ENCODE measurements around the gene YIF1B.

YIF1B gene

DNA sequence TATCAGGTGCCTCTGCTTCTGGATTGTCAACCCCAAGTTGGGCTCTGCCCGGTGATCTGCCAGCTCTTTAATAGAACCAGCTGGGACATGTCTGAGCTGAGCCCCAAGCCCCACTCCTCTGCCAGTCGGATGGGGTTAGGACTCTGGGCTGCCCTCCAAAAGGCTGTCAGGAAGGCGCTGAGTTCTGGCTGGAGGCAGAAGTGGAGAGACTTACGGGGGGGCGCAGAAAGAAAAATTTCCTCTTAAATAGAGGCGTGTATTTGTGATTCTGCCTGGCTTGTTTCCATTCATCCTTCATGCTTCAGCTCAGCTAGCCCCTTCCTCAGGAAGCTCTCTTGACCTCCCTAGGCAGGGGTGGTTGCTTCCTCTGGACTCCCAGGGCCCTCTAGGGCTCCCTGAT is 2.9 kb upstream of the YIF1B start:
- H3K4me2 ChIP-seq (ENCODE audit: insufficient read depth, low read length): no peak overlapping the region
- no peaks in the 10 kb centered on the region for H3K9me3 ChIP-seq (ENCODE audit: insufficient read depth, low read length, severe bottlenecking)
- no peak overlapping the region for H2AFZ ChIP-seq (ENCODE audit: low read depth, low read length)
- H3K9ac ChIP-seq (ENCODE audit: low read depth, low read length): no peak overlapping the region
- H3K79me2 ChIP-seq (ENCODE audit: insufficient read depth, low read length): peaks cover 18% of the 10 kb centered on the region
- TF ChIP-seq, protein P1, sequence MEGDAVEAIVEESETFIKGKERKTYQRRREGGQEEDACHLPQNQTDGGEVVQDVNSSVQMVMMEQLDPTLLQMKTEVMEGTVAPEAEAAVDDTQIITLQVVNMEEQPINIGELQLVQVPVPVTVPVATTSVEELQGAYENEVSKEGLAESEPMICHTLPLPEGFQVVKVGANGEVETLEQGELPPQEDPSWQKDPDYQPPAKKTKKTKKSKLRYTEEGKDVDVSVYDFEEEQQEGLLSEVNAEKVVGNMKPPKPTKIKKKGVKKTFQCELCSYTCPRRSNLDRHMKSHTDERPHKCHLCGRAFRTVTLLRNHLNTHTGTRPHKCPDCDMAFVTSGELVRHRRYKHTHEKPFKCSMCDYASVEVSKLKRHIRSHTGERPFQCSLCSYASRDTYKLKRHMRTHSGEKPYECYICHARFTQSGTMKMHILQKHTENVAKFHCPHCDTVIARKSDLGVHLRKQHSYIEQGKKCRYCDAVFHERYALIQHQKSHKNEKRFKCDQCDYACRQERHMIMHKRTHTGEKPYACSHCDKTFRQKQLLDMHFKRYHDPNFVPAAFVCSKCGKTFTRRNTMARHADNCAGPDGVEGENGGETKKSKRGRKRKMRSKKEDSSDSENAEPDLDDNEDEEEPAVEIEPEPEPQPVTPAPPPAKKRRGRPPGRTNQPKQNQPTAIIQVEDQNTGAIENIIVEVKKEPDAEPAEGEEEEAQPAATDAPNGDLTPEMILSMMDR (IDR thresholded peaks at IDR 0.05; ENCODE audit: borderline replicate concordance, extremely low read depth, low read length, poor library complexity, severe bottlenecking): no peak
- TF ChIP-seq EZH2 (IDR thresholded peaks at IDR 0.05; ENCODE audit: borderline replicate concordance, low read depth, low read length, severe bottlenecking): no peak
- peaks cover 2% of the 10 kb centered on the region; the same call in 1 of the 2 replicates for H3K36me3 ChIP-seq (ENCODE audit: insufficient read depth, low read length)
- H3K4me1 ChIP-seq (ENCODE audit: insufficient read depth, low read length): peaks cover 32% of the 10 kb centered on the region
- H4K20me1 ChIP-seq (ENCODE audit: insufficient read depth, low read length): no peaks in the 10 kb centered on the region
- DNase-seq: no peak
- no peak overlapping the region for H3K4me3 ChIP-seq (ENCODE audit: low read depth in 1 of 2, low read length in 2 of 2)
- no peak for ATAC-seq (ENCODE audit: insufficient read depth, low read depth)
- peaks cover 14% of the 10 kb centered on the region for H3K27me3 ChIP-seq (ENCODE audit: insufficient read depth, low read length, poor library complexity)
- no peak overlapping the region for H3K27ac ChIP-seq (ENCODE audit: low read length)

DNA sequence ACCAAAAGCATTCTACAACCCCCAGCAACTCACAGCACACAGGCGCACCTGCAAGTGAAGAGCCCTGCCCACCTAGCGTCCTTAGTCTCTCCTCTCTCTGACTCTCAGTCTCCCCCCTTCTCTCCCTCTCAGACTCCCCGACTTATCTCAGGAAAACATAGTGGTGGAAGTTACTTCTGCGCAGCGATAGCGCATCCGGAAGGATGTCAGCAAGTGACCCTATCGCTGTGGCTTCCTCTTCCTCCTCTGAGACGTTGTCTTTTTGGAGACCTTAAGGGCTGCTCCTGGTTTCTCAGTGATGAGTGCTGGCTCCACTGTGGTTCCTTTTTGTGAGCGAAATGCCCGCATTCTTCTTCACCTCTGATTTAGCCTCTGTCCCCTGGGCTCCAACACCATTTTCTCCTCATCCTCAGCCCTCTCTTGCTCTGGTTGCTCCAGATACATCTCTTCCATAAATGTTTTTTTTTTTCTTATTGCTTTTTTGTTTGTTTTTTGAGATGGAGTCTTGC is 1.4 kb upstream of the YIF1B start:
- H3K9me3 ChIP-seq (ENCODE audit: insufficient read depth, low read length, severe bottlenecking): no peaks in the 10 kb centered on the region
- peaks cover 2% of the 10 kb centered on the region; the same call in 1 of the 2 replicates for H3K36me3 ChIP-seq (ENCODE audit: insufficient read depth, low read length)
- DNase-seq (no peak), ATAC-seq (ENCODE audit: insufficient read depth, low read depth) (no peak)
- no peak overlapping the region for H3K9ac ChIP-seq (ENCODE audit: low read depth, low read length)
- H3K4me2 ChIP-seq (ENCODE audit: insufficient read depth, low read length): no peak overlapping the region
- no peak for TF ChIP-seq EZH2 (IDR thresholded peaks at IDR 0.05; ENCODE audit: borderline replicate concordance, low read depth, low read length, severe bottlenecking)
- TF ChIP-seq, protein P1 (IDR thresholded peaks at IDR 0.05; ENCODE audit: borderline replicate concordance, extremely low read depth, low read length, poor library complexity, severe bottlenecking): no peak
- peaks cover 26% of the 10 kb centered on the region for H3K79me2 ChIP-seq (ENCODE audit: insufficient read depth, low read length)
- H4K20me1 ChIP-seq (ENCODE audit: insufficient read depth, low read length): no peaks in the 10 kb centered on the region
- H2AFZ ChIP-seq (ENCODE audit: low read depth, low read length): peak overlapping the region; percentile 54
- H3K4me3 ChIP-seq (ENCODE audit: low read depth in 1 of 2, low read length in 2 of 2): no peak overlapping the region
- peaks cover 32% of the 10 kb centered on the region for H3K4me1 ChIP-seq (ENCODE audit: insufficient read depth, low read length)
- no peak overlapping the region for H3K27ac ChIP-seq (ENCODE audit: low read length)
- peaks cover 14% of the 10 kb centered on the region for H3K27me3 ChIP-seq (ENCODE audit: insufficient read depth, low read length, poor library complexity)

DNA sequence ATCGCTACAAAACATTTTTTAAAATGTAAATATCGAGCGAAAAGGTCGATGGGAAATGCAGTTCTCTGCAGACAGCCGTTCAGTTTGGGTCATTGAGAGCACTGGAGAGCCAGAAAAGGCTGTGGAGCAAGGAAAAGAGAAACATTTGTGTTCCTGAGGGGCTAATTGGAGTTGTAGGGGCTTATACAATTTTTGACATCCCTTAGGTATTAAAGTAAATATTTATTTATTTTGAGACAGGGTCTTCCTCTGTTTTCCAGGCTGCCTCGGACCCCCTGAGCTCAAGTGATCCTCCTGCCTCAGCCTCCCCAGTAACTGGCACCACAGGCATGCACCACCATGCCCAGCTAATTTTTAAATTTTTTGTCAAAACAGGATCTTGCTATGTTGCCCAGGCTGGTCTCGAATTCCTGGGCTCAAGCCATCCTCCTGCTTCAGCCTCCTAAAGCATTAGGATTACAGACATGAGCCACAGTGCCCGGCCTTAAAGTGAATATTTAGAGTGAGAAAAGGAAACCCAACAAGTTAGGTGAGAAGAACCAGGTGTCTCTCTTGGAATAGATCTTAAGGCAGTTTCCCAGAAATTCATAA is 825 bp upstream of the YIF1B start:
- Histone ChIP-seq H4K20me1 (ENCODE audit: insufficient read depth, low read length) (no peaks in the 10 kb centered on the region), H3K4me1 (ENCODE audit: insufficient read depth, low read length) (peaks cover 32% of the 10 kb centered on the region), H3K4me3 (ENCODE audit: low read depth in 1 of 2, low read length in 2 of 2) (peak overlapping the region; percentile 14 to 58; a peak in 3 of 4 replicates), H3K27me3 (ENCODE audit: insufficient read depth, low read length, poor library complexity) (peaks cover 14% of the 10 kb centered on the region), H3K9me3 (ENCODE audit: insufficient read depth, low read length, severe bottlenecking) (no peaks in the 10 kb centered on the region), H3K4me2 (ENCODE audit: insufficient read depth, low read length) (peak overlapping the region; percentile 77), H3K9ac (ENCODE audit: low read depth, low read length) (peak overlapping the region; percentile 59), H3K36me3 (ENCODE audit: insufficient read depth, low read length) (peaks cover 2% of the 10 kb centered on the region; the same call in 1 of the 2 replicates), H2AFZ (ENCODE audit: low read depth, low read length) (peak overlapping the region; percentile 74), H3K27ac (ENCODE audit: low read length) (peak overlapping the region; percentile 75), H3K79me2 (ENCODE audit: insufficient read depth, low read length) (peaks cover 29% of the 10 kb centered on the region)
- ATAC-seq (ENCODE audit: insufficient read depth, low read depth): no peak
- TF ChIP-seq, protein P1 (IDR thresholded peaks at IDR 0.05; ENCODE audit: borderline replicate concordance, extremely low read depth, low read length, poor library complexity, severe bottlenecking): no peak
- no peak for TF ChIP-seq EZH2 (IDR thresholded peaks at IDR 0.05; ENCODE audit: borderline replicate concordance, low read depth, low read length, severe bottlenecking)
- DNase-seq: no peak

All from DND-41 (cell line).